HepG2 (cell line): ENCODE measurements around the gene HCRTR1. TPM values are rescaled to one million over a fixed set of nuclear protein-coding genes. Genes with fewer than 3 reads are reported as not detected.

ENCODE experiments used
- BCL6 ChIP-seq: IDR thresholded peaks from 2 replicates; pipeline ENCODE4 v1.6.1; 2016; ENCODE audit warnings: missing genetic modification reagents, missing compliant biosample characterization
- CBFB ChIP-seq: sonication (generic); formaldehyde crosslinking; IDR thresholded peaks from 2 replicates; pipeline ENCODE4 v1.4.0; 2020; ENCODE audit warnings: missing genetic modification reagents
- CCDC6 ChIP-seq: sonication (generic); formaldehyde crosslinking; IDR thresholded peaks from 2 replicates; pipeline ENCODE4 v1.8.1; 2022; ENCODE audit warnings: mild to moderate bottlenecking, missing genetic modification reagents, moderate library complexity
- GABPB1 ChIP-seq: IDR thresholded peaks from 2 replicates; pipeline ENCODE4 v1.6.1; 2016; ENCODE audit warnings: mild to moderate bottlenecking, missing genetic modification reagents, moderate library complexity, missing compliant biosample characterization
- GTF3A ChIP-seq: sonication (generic); formaldehyde crosslinking; conservative IDR thresholded peaks from 2 replicates; pipeline ENCODE4 v1.4.0; 2020; ENCODE audit warnings: mild to moderate bottlenecking, missing genetic modification reagents
- IKZF1 ChIP-seq: fragments of 450-650 bp; IDR thresholded peaks from 2 replicates; pipeline ENCODE4 v1.7.1; 2016
- KDM3A ChIP-seq: IDR thresholded peaks from 2 replicates; pipeline ENCODE4 v1.6.1; 2018; ENCODE audit warnings: low read depth, missing compliant biosample characterization
- KLF16 ChIP-seq, 2 experiments: sonication (generic) in 1 of 2; formaldehyde crosslinking in 1 of 2; IDR thresholded peaks; 2 replicates each; pipeline versions ENCODE4 v1.6.1 to v1.8.0; 2016 to 2023; ENCODE audit warnings: missing genetic modification reagents in 2 of 2, missing compliant biosample characterization in 1 of 2
- MYC ChIP-seq: sonication (generic); formaldehyde crosslinking; IDR thresholded peaks from 2 replicates; pipeline ENCODE4 v1.9.0; 2021; ENCODE audit warnings: missing genetic modification reagents, borderline replicate concordance
- POGZ ChIP-seq: sonication (generic); formaldehyde crosslinking; IDR thresholded peaks from 2 replicates; pipeline ENCODE4 v1.4.0; 2020; ENCODE audit warnings: mild to moderate bottlenecking, missing genetic modification reagents
- RXRA ChIP-seq: sonication (generic); formaldehyde crosslinking; IDR thresholded peaks from 2 replicates; pipeline ENCODE4 v1.5.1; 2020; ENCODE audit warnings: missing genetic modification reagents
- YY1 ChIP-seq: IDR thresholded peaks from 2 replicates; pipeline ENCODE4 v1.6.1; 2011; ENCODE audit warnings: low read length, low read depth, moderate library complexity, mild to moderate bottlenecking; ENCODE audit not compliant: insufficient read depth, insufficient replicate concordance
- ZNF124 ChIP-seq: sonication (generic); formaldehyde crosslinking; IDR thresholded peaks from 2 replicates; pipeline ENCODE4 v1.4.0; 2020; ENCODE audit warnings: missing genetic modification reagents
- ZNF207 ChIP-seq: fragments of 450-650 bp; IDR thresholded peaks from 2 replicates; pipeline ENCODE4 v1.6.1; 2016; ENCODE audit warnings: antibody characterized with exemption, borderline replicate concordance
- ZNF713 ChIP-seq: sonication (generic); formaldehyde crosslinking; IDR thresholded peaks from 2 replicates; pipeline ENCODE4 v1.4.0; 2020; ENCODE audit warnings: mild to moderate bottlenecking, missing genetic modification reagents
- polyA plus RNA-seq, 8 experiments: library from polyadenylated mRNA; depleted of rRNA in 3 of 8; stranded (reverse) in 7 of 8; unstranded in 1 of 8; fragments of >200 nt; fragmentation: Illumina TruSeq in 4 of 8; extraction: Trizol in 4 of 8; gene quantifications; 2 replicates each; pipeline versions ENCODE4 v1.2.1 to v1.2.3, GENCODE V29; 2011 to 2016; ENCODE audit warnings: low read depth in 4 of 8, missing spikeins in 1 of 8, mixed read lengths in 1 of 8; ENCODE audit not compliant: insufficient read depth in 1 of 8
- total RNA-seq, 5 experiments: library from RNA; depleted of rRNA; stranded (reverse); fragments of >200 nt; fragmentation: Illumina TruSeq; extraction: Trizol; gene quantifications; 2 replicates each; pipeline ENCODE4 v1.2.3, GENCODE V29; 2016; ENCODE audit warnings: low read depth in 1 of 5
- TF ChIP-seq, protein P1 (sequence below): sonication (generic); formaldehyde crosslinking; IDR thresholded peaks from 2 replicates; pipeline ENCODE4 v1.5.0; 2020; ENCODE audit warnings: missing genetic modification reagents, mild to moderate bottlenecking, borderline replicate concordance
- TF ChIP-seq, protein P2 (sequence below): sonication (generic); formaldehyde crosslinking; IDR thresholded peaks from 2 replicates; pipeline ENCODE4 v1.4.0; 2020; ENCODE audit warnings: missing genetic modification reagents
- TF ChIP-seq, protein P3 (sequence below): sonication (generic); formaldehyde crosslinking; IDR thresholded peaks from 2 replicates; pipeline ENCODE4 v1.4.0; 2020; ENCODE audit warnings: missing genetic modification reagents, borderline replicate concordance
- TF ChIP-seq, protein P4 (sequence below): sonication (generic); formaldehyde crosslinking; conservative IDR thresholded peaks from 2 replicates; pipeline ENCODE4 v1.4.0; 2020; ENCODE audit warnings: missing genetic modification reagents
- TF ChIP-seq, protein P5 (sequence below): sonication (generic); formaldehyde crosslinking; IDR thresholded peaks from 2 replicates; pipeline ENCODE4 v1.4.0; 2020; ENCODE audit warnings: missing genetic modification reagents

The HCRTR1 gene
- total and polyA plus RNA-seq, 2 of the 13 experiments (the other 11 are each of a cell fraction or from before 2014, with no cell fraction given): not detected

DNA sequence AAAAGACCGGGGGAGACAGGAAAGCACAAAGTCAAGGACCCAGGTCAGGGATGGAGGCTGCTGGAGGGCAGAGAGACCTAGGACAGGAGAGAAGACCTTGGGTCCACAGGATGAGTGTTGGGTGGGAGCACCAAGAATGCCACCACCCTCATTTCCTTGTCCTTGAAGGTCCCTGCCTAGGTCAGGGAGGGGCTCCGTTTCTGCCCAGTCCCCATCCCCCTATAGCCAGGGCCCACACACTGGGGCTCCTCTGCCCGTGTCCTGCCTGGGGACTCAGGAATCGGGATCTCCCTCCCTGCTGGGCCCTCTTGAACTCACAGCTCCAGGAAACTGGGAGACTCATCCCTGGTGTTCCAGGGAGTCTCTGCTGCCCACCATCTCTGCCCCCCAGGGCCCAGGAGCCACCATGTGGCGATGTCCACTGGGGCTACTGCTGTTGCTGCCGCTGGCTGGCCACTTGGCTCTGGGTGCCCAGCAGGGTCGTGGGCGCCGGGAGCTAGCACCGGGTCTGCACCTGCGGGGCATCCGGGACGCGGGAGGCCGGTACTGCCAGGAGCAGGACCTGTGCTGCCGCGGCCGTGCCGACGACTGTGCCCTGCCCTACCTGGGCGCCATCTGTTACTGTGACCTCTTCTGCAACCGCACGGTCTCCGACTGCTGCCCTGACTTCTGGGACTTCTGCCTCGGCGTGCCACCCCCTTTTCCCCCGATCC is 40.6 kb upstream of the HCRTR1 start (continued):
- TF ChIP-seq GTF3A (CRISPR knock-in tag) (no peak), ZNF207 (no peak), GABPB1 (CRISPR knock-in tag) (no peak; the same call in 1 of the 2 replicates), POGZ (CRISPR knock-in tag) (no peak), CBFB (CRISPR knock-in tag) (no peak), ZNF124 (CRISPR knock-in tag) (no peak), RXRA (CRISPR knock-in tag) (no peak), IKZF1 (no peak), ZNF713 (0 out of 2 replicates have a peak, but pooled peaks have one; percentile 3), CCDC6 (CRISPR knock-in tag) (0 out of 2 replicates have a peak, but pooled peaks have one; percentile 2), KDM3A (CRISPR knock-in tag) (no peak), KLF16 (CRISPR knock-in tag; IDR thresholded peaks at IDR 0.05) (no peak), YY1 (no peak), BCL6 (CRISPR knock-in tag) (no peak), MYC (CRISPR knock-in tag) (0 out of 2 replicates have a peak, but pooled peaks have one; percentile 25)
- TF ChIP-seq, protein P1, sequence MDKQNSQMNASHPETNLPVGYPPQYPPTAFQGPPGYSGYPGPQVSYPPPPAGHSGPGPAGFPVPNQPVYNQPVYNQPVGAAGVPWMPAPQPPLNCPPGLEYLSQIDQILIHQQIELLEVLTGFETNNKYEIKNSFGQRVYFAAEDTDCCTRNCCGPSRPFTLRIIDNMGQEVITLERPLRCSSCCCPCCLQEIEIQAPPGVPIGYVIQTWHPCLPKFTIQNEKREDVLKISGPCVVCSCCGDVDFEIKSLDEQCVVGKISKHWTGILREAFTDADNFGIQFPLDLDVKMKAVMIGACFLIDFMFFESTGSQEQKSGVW (CRISPR knock-in tag): no peak
- TF ChIP-seq, protein P2, sequence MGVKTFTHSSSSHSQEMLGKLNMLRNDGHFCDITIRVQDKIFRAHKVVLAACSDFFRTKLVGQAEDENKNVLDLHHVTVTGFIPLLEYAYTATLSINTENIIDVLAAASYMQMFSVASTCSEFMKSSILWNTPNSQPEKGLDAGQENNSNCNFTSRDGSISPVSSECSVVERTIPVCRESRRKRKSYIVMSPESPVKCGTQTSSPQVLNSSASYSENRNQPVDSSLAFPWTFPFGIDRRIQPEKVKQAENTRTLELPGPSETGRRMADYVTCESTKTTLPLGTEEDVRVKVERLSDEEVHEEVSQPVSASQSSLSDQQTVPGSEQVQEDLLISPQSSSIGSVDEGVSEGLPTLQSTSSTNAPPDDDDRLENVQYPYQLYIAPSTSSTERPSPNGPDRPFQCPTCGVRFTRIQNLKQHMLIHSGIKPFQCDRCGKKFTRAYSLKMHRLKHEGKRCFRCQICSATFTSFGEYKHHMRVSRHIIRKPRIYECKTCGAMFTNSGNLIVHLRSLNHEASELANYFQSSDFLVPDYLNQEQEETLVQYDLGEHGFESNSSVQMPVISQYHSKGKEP: no peak
- TF ChIP-seq, protein P3, sequence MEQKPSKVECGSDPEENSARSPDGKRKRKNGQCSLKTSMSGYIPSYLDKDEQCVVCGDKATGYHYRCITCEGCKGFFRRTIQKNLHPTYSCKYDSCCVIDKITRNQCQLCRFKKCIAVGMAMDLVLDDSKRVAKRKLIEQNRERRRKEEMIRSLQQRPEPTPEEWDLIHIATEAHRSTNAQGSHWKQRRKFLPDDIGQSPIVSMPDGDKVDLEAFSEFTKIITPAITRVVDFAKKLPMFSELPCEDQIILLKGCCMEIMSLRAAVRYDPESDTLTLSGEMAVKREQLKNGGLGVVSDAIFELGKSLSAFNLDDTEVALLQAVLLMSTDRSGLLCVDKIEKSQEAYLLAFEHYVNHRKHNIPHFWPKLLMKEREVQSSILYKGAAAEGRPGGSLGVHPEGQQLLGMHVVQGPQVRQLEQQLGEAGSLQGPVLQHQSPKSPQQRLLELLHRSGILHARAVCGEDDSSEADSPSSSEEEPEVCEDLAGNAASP (CRISPR knock-in tag): no peak
- TF ChIP-seq, protein P4, sequence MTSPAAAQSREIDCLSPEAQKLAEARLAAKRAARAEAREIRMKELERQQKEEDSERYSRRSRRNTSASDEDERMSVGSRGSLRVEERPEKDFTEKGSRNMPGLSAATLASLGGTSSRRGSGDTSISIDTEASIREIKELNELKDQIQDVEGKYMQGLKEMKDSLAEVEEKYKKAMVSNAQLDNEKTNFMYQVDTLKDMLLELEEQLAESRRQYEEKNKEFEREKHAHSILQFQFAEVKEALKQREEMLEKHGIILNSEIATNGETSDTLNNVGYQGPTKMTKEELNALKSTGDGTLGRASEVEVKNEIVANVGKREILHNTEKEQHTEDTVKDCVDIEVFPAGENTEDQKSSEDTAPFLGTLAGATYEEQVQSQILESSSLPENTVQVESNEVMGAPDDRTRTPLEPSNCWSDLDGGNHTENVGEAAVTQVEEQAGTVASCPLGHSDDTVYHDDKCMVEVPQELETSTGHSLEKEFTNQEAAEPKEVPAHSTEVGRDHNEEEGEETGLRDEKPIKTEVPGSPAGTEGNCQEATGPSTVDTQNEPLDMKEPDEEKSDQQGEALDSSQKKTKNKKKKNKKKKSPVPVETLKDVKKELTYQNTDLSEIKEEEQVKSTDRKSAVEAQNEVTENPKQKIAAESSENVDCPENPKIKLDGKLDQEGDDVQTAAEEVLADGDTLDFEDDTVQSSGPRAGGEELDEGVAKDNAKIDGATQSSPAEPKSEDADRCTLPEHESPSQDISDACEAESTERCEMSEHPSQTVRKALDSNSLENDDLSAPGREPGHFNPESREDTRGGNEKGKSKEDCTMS: no peak
- TF ChIP-seq, protein P5, sequence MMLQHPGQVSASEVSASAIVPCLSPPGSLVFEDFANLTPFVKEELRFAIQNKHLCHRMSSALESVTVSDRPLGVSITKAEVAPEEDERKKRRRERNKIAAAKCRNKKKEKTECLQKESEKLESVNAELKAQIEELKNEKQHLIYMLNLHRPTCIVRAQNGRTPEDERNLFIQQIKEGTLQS (CRISPR knock-in tag): no peak
